CD4-positive, alpha-beta T cell (primary cell): ENCODE data around the gene CACNA1G. TPM values are rescaled to one million over a fixed set of nuclear protein-coding genes. Genes with fewer than 3 reads are reported as not detected.

ENCODE experiments used
- ATAC-seq: fragments of 200-7000 bp; cut with Tn5 transposase; one replicate; pipeline ENCODE4 v1.10.0; 2022; ENCODE audit warnings: mild to moderate bottlenecking; ENCODE audit not compliant: poor library complexity
- CTCF ChIA-PET: fragments of 350-600 bp; sonication (Branson Sonifier 250); formaldehyde crosslinking; loops from one replicate; lab custom pipeline; 2021; ENCODE audit warnings: antibody characterized with exemption, inconsistent platforms; lab: Charles Lee
- POLR2A ChIA-PET: fragments of 350-600 bp; sonication (Branson Sonifier 250); formaldehyde crosslinking; loops from one replicate; lab custom pipeline; 2021; ENCODE audit warnings: antibody characterized with exemption, inconsistent platforms; lab: Charles Lee
- DNase-seq, 14 experiments: peaks; one replicate each; pipeline ENCODE4 v3.0.0-alpha.2; 2013 to 2020; ENCODE audit warnings: mixed read lengths in 2 of 14
- H3K27ac ChIP-seq, 2 donors: one replicate each; pipeline versions ENCODE4 v1.5.1 to v1.7.0; 2013; ENCODE audit warnings: low read length in 2 of 2, low read depth in 1 of 2, mild to moderate bottlenecking in 1 of 2
- H3K27me3 ChIP-seq, 2 experiments: 1 replicate in 1 of 2; 2 replicates in 1 of 2; pipeline versions ENCODE4 v1.6.1 to v1.7.0; 2013; ENCODE audit warnings: low read length in 2 of 2, control low read depth in 1 of 2, mild to moderate bottlenecking in 1 of 2, moderate library complexity in 1 of 2; ENCODE audit not compliant: insufficient read depth in 2 of 2, control insufficient read depth in 1 of 2
- H3K36me3 ChIP-seq: one replicate; pipeline ENCODE4 v1.6.1; 2013; ENCODE audit warnings: low read length, control low read depth; ENCODE audit not compliant: insufficient read depth
- H3K4me1 ChIP-seq: one replicate; pipeline ENCODE4 v1.6.1; 2013; ENCODE audit warnings: low read length, control low read depth; ENCODE audit not compliant: insufficient read depth
- H3K4me3 ChIP-seq: one replicate; pipeline ENCODE4 v1.5.1; 2013; ENCODE audit warnings: mild to moderate bottlenecking, low read length, moderate library complexity
- H3K9me3 ChIP-seq, 2 experiments: 1 replicate in 1 of 2; 2 replicates in 1 of 2; pipeline versions ENCODE4 v1.6.1 to v1.7.0; 2013; ENCODE audit warnings: low read length in 2 of 2, mild to moderate bottlenecking in 2 of 2, control low read depth in 1 of 2, moderate library complexity in 1 of 2; ENCODE audit not compliant: control insufficient read depth in 1 of 2, insufficient read depth in 1 of 2
- H3K27ac Mint-ChIP-seq: one replicate; pipeline ENCODE4 v1.8.0; 2020; ENCODE audit warnings: mixed read lengths
- H3K27me3 Mint-ChIP-seq: one replicate; pipeline ENCODE4 v1.8.0; 2021; ENCODE audit warnings: mixed read lengths
- H3K36me3 Mint-ChIP-seq: one replicate; pipeline ENCODE4 v1.8.0; 2021; ENCODE audit warnings: low read depth, mixed read lengths
- H3K4me1 Mint-ChIP-seq: one replicate; pipeline ENCODE4 v1.8.0; 2021; ENCODE audit warnings: low read depth, mixed read lengths
- H3K4me3 Mint-ChIP-seq: one replicate; pipeline ENCODE4 v1.8.0; 2020; ENCODE audit warnings: mild to moderate bottlenecking, mixed read lengths
- H3K9me3 Mint-ChIP-seq: one replicate; pipeline ENCODE4 v1.8.0; 2020; ENCODE audit warnings: mixed read lengths
- CTCF ChIP-seq: fragments of 200-600 bp; IDR thresholded peaks from one replicate; pipeline ENCODE4 v1.8.0; 2022; ENCODE audit warnings: antibody characterized with exemption, mild to moderate bottlenecking
- intact Hi-C, 2 experiments: fragments of 100-400 bp; cut with DNase I in 1 of 2; cut with micrococcal nuclease in 1 of 2; formaldehyde crosslinking; loops; one replicate each; pipeline versions ENCODE4 v1.15.1 to v1.9.0; 2023 to 2025; cut with DNase I, micrococcal nuclease
- total RNA-seq, 174 experiments: library from RNA in 2 of 174; stranded (reverse) in 2 of 174; gene quantifications; one replicate each; pipeline ENCODE4 v1.2.3 and lab custom pipeline; 2021 to 2026

Gene CACNA1G
- total RNA-seq, 2 experiments from 2014 or later, result not detected

DNA sequence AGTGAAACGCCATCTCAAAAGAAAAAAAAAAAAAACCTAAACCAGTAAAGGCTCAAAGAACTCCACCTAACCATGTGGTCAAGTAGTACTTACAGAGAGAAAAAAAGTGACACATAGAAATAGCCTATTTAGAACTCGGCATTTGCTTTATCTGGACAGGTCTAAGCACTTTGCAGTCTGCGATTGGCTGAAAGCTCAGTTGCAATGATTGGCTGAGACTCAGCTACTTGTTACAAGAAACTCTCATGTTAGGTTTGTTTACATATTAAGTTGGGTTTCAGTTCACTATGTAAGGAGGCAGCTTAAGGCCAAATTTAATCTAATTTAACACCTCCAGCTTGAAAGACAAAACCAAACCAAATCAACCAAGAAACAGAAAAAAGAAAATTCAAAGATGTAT lies 93.2 kb downstream of the CACNA1G start:
- H3K9me3 Mint-ChIP-seq, result no peaks in the 10 kb centered on the region
- intact Hi-C loops, result no loop called here
- no peaks in the 10 kb centered on the region for H3K36me3 ChIP-seq
- no peak overlapping the region for H3K27ac ChIP-seq
- no peaks in the 10 kb centered on the region for H3K36me3 Mint-ChIP-seq
- no peak overlapping the region for H3K27ac Mint-ChIP-seq
- ATAC-seq, result no peak
- H3K4me1 Mint-ChIP-seq, result no peaks in the 10 kb centered on the region
- no peak overlapping the region for H3K4me3 Mint-ChIP-seq
- H3K27me3 Mint-ChIP-seq, result peaks cover 3% of the 10 kb centered on the region
- no peak overlapping the region for H3K4me3 ChIP-seq
- H3K27me3 ChIP-seq, result peaks cover 0 to 2% of the 10 kb centered on the region in 2 experiments
- ChIA-PET POLR2A (no interaction called here), CTCF (interaction anchor here (0.6 kb wide), 1 partner anchor 156 kb away, joined by 3 read pairs; no protein-coding TSS in a partner anchor)
- no peak for DNase-seq
- H3K4me1 ChIP-seq, result no peaks in the 10 kb centered on the region
- peaks cover 0 to 9% of the 10 kb centered on the region in 2 experiments for H3K9me3 ChIP-seq
- TF ChIP-seq CTCF, result no peak

DNA sequence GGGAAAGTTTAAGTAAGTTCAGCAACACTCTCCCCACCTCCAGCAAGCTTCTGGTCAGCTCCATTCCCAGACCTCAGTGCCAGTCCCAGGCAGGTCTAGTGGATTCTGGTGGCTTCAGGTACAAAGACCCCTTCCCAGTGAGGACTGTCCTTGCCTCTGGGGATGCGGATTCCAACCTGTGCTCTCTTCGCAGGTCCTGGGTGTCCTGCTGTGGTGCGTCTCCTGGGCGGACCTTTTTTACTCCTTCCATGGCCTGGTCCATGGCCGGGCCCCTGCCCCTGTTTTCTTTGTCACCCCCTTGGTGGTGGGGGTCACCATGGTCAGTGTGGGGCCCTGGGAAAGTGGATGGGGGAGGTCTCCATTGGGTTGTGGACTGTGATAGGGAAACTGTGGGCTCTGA lies 96.0 kb downstream of the CACNA1G start:
- Mint-ChIP-seq H3K36me3 (no peaks in the 10 kb centered on the region), H3K27me3 (peaks cover 3% of the 10 kb centered on the region), H3K27ac (no peak overlapping the region), H3K4me3 (no peak overlapping the region), H3K4me1 (no peaks in the 10 kb centered on the region), H3K9me3 (no peaks in the 10 kb centered on the region)
- ChIA-PET CTCF (interaction anchor here (0.5 kb wide), 1 partner anchor 9 kb away, joined by 4 read pairs; no protein-coding TSS in a partner anchor), POLR2A (no interaction called here)
- intact Hi-C loops, result no loop called here
- no peak overlapping the region for H3K4me3 ChIP-seq
- no peaks in the 10 kb centered on the region for H3K36me3 ChIP-seq
- no peak overlapping the region for H3K27ac ChIP-seq
- DNase-seq (no peak), ATAC-seq (no peak)
- H3K9me3 ChIP-seq, result peaks cover 0 to 7% of the 10 kb centered on the region in 2 experiments
- no peak for TF ChIP-seq CTCF
- peaks cover 10% of the 10 kb centered on the region for H3K4me1 ChIP-seq
- H3K27me3 ChIP-seq, result no peaks in the 10 kb centered on the region

DNA sequence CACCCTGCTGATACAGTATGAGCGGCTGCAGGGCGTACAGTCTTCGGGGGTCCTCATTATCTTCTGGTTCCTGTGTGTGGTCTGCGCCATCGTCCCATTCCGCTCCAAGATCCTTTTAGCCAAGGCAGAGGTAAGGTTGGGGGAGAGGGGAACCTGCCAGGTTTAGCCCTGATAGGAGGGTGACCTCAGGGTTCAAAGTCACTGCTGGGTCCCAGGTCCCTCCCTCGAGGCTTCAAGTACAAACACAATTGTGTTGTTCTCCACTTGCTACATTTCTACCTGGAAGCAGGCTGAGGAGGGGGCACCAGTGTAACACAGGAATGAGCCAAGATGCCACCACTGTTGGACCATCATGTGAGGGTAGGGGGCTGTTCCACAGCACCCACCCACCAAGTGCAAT lies 96.5 kb downstream of the CACNA1G start:
- no peak overlapping the region for H3K4me3 ChIP-seq
- no peaks in the 10 kb centered on the region for H3K27me3 Mint-ChIP-seq
- no peak overlapping the region for H3K4me3 Mint-ChIP-seq
- H3K27me3 ChIP-seq, result no peaks in the 10 kb centered on the region
- TF ChIP-seq CTCF, result no peak
- ATAC-seq, result no peak
- H3K9me3 ChIP-seq, result peaks cover 0 to 7% of the 10 kb centered on the region in 2 experiments
- H3K27ac ChIP-seq, result no peak overlapping the region
- intact Hi-C loops, result no loop called here
- no peak overlapping the region for H3K27ac Mint-ChIP-seq
- no peaks in the 10 kb centered on the region for H3K9me3 Mint-ChIP-seq
- CTCF ChIA-PET, result interaction anchor here (0.5 kb wide), 1 partner anchor 9 kb away, joined by 4 read pairs; no protein-coding TSS in a partner anchor
- H3K36me3 Mint-ChIP-seq, result no peaks in the 10 kb centered on the region
- no peak for DNase-seq
- H3K4me1 ChIP-seq, result peaks cover 15% of the 10 kb centered on the region
- POLR2A ChIA-PET, result no interaction called here
- no peaks in the 10 kb centered on the region for H3K4me1 Mint-ChIP-seq
- no peaks in the 10 kb centered on the region for H3K36me3 ChIP-seq
